ENCODE measurements around the gene NTN3. TPM values are rescaled to one million over a fixed set of nuclear protein-coding genes. Genes with fewer than 3 reads are reported as not detected.

The NTN3 gene
- polyA plus RNA-seq, 2 of the 4 experiments (the other 2 are of a cell fraction), result not detected

DNA sequence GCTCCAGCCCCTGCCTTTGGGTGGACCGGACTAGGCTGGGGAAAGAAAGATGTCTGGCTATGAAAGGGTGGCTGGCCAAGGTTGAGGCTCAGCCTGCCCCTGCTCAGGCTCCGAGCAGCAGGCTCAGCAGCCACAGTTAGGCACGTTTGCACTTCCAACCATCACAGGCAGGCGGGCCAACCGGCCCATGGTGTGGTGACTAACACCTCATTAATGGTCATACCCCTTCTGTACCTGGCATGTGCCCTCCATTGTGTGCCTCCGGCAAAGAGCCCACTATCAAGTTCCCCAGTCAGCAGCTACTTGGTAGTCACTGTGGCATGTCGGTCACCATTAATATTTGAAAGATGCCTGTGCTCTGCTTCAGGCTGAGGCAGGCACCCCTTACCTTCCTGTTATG lies 10.6 kb downstream of the NTN3 start:
- WGBS (ENCODE audit: missing lambda C conversion rate), result 82% methylated on average over 7 of the region's 7 CpGs
- CTCF ChIA-PET, result interaction anchor here (0.5 to 13.5 kb wide), 4 partner anchors 14 to 97 kb away, joined by 3 to 98 read pairs (median 4); no protein-coding TSS in a partner anchor
- Histone ChIP-seq H3K4me1 (no peaks in the 10 kb centered on the region), H3K27ac (no peak overlapping the region), H3K4me2 (no peak overlapping the region), H3K9me3 (no peaks in the 10 kb centered on the region), H3K4me3 (no peak overlapping the region)
- FAIRE-seq (no peak), DNase-seq (ENCODE audit: low read depth in 1 of 2, low spot score in 1 of 2) (no peak), ATAC-seq (no peak)
- POLR2A ChIA-PET, result no interaction called here
- TF ChIP-seq EHMT2 (IDR thresholded peaks at IDR 0.05; ENCODE audit: low read depth) (no peak), BHLHE40 (IDR thresholded peaks at IDR 0.05; ENCODE audit: low read depth, low read length) (no peak), FOSL2 (IDR thresholded peaks at IDR 0.05) (no peak), FOSL2 (CRISPR knock-in tag; IDR thresholded peaks at IDR 0.05) (no peak), KDM1A (IDR thresholded peaks at IDR 0.05; ENCODE audit: low read depth) (no peak)
- TF ChIP-seq, protein P1, sequence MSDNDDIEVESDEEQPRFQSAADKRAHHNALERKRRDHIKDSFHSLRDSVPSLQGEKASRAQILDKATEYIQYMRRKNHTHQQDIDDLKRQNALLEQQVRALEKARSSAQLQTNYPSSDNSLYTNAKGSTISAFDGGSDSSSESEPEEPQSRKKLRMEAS (IDR thresholded peaks at IDR 0.05), result no peak

DNA sequence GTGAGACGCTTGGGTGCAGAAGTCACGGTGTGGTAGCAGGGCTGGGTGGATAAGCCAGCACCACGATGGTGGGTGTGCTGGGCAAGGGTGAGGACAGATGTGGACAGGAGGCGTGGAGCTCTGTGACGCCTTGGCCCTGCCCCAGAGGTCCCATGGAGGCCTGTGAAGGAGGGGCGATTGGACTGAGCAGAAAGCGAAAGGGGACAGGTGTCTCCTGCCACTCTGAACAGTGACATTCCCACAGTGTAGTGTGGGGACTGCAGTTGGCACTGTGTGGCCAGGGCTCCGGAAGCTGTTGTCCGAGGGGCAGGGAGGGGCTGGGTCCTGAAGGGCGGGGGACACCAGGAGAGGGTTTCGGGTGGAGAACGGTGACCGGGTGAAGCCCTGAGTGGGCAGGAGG lies 11.2 kb downstream of the NTN3 start:
- no peak overlapping the region for H3K4me2 ChIP-seq
- DNase-seq (ENCODE audit: low read depth in 1 of 2, low spot score in 1 of 2) (no peak), ATAC-seq (no peak), FAIRE-seq (no peak)
- no peaks in the 10 kb centered on the region for H3K4me1 ChIP-seq
- no peak overlapping the region for H3K27ac ChIP-seq
- H3K9me3 ChIP-seq, result no peaks in the 10 kb centered on the region
- H3K4me3 ChIP-seq, result no peak overlapping the region
- POLR2A ChIA-PET, result no interaction called here
- no peak for TF ChIP-seq ZFP36 (IDR thresholded peaks at IDR 0.05; ENCODE audit: borderline replicate concordance, partially characterized antibody)
- TF ChIP-seq, protein P1 (IDR thresholded peaks at IDR 0.05), result no peak
- TF ChIP-seq HOXA7 (CRISPR knock-in tag; IDR thresholded peaks at IDR 0.05), result no peak
- no peak for TF ChIP-seq HOXB5 (CRISPR knock-in tag; IDR thresholded peaks at IDR 0.05)
- TF ChIP-seq BHLHE40 (IDR thresholded peaks at IDR 0.05; ENCODE audit: low read depth, low read length), result no peak
- no peak for TF ChIP-seq ZSCAN20 (CRISPR knock-in tag; IDR thresholded peaks at IDR 0.05)
- no peak for TF ChIP-seq ZC3H11A (IDR thresholded peaks at IDR 0.05)
- no peak for TF ChIP-seq FOXS1 (CRISPR knock-in tag; IDR thresholded peaks at IDR 0.05)
- no peak for TF ChIP-seq NFE2L2 (conservative IDR thresholded peaks at IDR 0.05; ENCODE audit: low read length)
- TF ChIP-seq CHD2 (IDR thresholded peaks at IDR 0.05; ENCODE audit: low read length, partially characterized antibody), result no peak
- CTCF ChIA-PET, result interaction anchor here (0.5 to 13.5 kb wide), 8 partner anchors 9 to 1733 kb away, joined by 3 to 98 read pairs (median 4); no protein-coding TSS in a partner anchor
- WGBS (ENCODE audit: missing lambda C conversion rate), result 88% methylated on average over 13 of the region's 13 CpGs

DNA sequence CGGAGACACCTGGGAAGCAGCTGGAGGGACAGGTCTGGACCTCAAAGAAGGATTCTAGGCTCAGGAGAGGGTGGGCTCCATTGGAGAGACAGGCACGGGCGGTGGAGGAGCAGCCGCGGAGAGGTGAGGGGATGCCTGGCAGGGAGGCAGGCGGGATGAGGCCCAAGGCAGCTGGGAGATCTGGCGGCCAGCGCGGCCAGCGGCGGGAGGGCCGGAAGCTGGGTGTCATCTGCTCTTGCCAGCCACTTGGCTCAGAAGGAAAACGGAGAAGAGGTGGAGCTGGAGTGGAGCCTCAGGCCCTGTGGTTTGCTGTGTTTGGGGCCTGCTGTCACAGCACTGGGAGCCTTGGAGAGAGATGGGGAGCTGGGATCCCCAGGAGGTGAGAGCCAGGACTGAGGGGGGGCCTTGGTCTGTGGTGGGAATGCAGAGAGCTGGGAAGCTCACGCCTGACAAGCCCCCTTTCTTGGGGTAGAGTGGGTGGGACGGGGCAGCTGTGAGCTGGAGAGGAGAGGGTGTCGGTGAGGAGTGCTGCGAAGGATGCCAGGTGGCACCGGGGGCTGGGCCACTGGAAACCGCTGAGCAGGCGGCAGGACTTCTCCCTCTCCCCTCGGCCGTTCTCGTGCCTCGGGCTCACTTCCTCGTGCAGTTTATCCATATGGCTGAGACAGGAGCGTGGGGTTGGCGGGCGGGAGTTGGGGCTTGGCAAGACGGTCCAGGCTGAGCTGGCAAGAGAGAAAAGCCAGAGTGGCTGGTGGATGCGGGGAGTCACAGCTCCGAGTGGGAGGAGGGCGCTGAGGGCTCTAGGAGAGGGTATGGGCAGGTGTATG lies 11.8 kb downstream of the NTN3 start:
- no peak for DNase-seq (ENCODE audit: low read depth in 1 of 2, low spot score in 1 of 2)
- CTCF ChIA-PET, result interaction anchor here (0.6 to 13.5 kb wide), 7 partner anchors 8 to 1734 kb away, joined by 3 to 98 read pairs (median 4); no protein-coding TSS in a partner anchor
- no peak for TF ChIP-seq CHD2 (IDR thresholded peaks at IDR 0.05; ENCODE audit: low read length, partially characterized antibody)
- no peak for TF ChIP-seq MAZ (IDR thresholded peaks at IDR 0.05; ENCODE audit: borderline replicate concordance, low read depth, low read length)
- no peak for TF ChIP-seq MYC (IDR thresholded peaks at IDR 0.05; ENCODE audit: borderline replicate concordance, low read length)
- TF ChIP-seq JUNB (IDR thresholded peaks at IDR 0.05), result no peak
- TF ChIP-seq, protein P2, sequence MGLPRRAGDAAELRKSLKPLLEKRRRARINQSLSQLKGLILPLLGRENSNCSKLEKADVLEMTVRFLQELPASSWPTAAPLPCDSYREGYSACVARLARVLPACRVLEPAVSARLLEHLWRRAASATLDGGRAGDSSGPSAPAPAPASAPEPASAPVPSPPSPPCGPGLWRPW (IDR thresholded peaks at IDR 0.05), result no peak
- no peak for TF ChIP-seq JUN (IDR thresholded peaks at IDR 0.05)
- TF ChIP-seq CHD4 (IDR thresholded peaks at IDR 0.05; ENCODE audit: borderline replicate concordance), result no peak
- no peak for TF ChIP-seq POLR2A (IDR thresholded peaks at IDR 0.05; ENCODE audit: low read length)
- no peak for TF ChIP-seq CBX2 (IDR thresholded peaks at IDR 0.05; ENCODE audit: borderline replicate concordance, low read depth)
- TF ChIP-seq GATA3 (IDR thresholded peaks at IDR 0.05; ENCODE audit: borderline replicate concordance), result no peak
- no peak for TF ChIP-seq NR3C1 (IDR thresholded peaks at IDR 0.05)
- TF ChIP-seq ZC3H11A (IDR thresholded peaks at IDR 0.05), result no peak
- no peak for TF ChIP-seq CBX8 (IDR thresholded peaks at IDR 0.05)
- no peak for TF ChIP-seq EHF (CRISPR knock-in tag; IDR thresholded peaks at IDR 0.05)
- TF ChIP-seq, protein P3, sequence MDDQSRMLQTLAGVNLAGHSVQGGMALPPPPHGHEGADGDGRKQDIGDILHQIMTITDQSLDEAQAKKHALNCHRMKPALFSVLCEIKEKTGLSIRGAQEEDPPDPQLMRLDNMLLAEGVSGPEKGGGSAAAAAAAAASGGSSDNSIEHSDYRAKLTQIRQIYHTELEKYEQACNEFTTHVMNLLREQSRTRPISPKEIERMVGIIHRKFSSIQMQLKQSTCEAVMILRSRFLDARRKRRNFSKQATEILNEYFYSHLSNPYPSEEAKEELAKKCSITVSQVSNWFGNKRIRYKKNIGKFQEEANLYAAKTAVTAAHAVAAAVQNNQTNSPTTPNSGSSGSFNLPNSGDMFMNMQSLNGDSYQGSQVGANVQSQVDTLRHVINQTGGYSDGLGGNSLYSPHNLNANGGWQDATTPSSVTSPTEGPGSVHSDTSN (IDR thresholded peaks at IDR 0.05), result no peak
- no peak for TF ChIP-seq BHLHE40 (IDR thresholded peaks at IDR 0.05; ENCODE audit: low read depth, low read length)
- no peak for TF ChIP-seq HDAC2 (IDR thresholded peaks at IDR 0.05)
- no peak overlapping the region for H3K27ac ChIP-seq
- whole genome bisulfite sequencing (ENCODE audit: missing lambda C conversion rate), result 88% methylated on average over 32 of the region's 32 CpGs
- POLR2A ChIA-PET, result interaction anchor here (0.6 kb wide), 1 partner anchor 162 kb away, joined by 7 read pairs; no protein-coding TSS in a partner anchor
- H3K4me1 ChIP-seq, result no peaks in the 10 kb centered on the region
- no peak overlapping the region for H3K4me3 ChIP-seq
- no peak for FAIRE-seq
- no peak overlapping the region for H3K4me2 ChIP-seq
- no peak for ATAC-seq
- no peaks in the 10 kb centered on the region for H3K9me3 ChIP-seq

All from A549 (cell line).